NOMO-1 treated with DMSO at 0.1 percent for 48 hours (cell line): ENCODE measurements around the gene GRIK2.
A peak's percentile ranks its signal among the peaks of the same experiment; 100 is the strongest.

Source experiments
- DNase-seq: peaks from one replicate; lab custom pipeline; 2025; ENCODE audit not compliant: unreplicated experiment; lab: John Stamatoyannopoulos, UW

The GRIK2 gene

GRCh38 chr6:101706576-101706975, 313.1 kb downstream of the GRIK2 start:
- no peak for DNase-seq

DNA sequence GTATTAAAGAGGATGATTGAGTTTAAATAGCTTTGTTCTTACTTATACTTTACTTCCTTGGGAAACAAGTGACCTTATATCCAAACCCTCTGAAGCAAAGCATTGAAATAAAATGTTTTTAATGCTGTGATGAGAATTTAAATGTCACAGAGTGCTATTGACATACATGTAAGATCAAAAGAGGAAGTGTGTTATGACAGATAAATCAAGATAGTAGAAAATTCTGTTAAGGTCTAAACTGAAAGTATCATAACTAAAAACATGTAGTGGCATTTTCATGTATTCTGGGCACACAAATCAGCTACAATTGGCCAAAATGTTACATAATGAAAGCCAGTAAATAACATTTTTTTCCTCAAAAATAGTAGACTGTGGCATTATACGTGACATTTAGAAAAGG, 318.0 kb downstream of the GRIK2 start:
- peak; percentile 36 for DNase-seq

- DNase-seq, result no peak
Measured at GRCh38 chr6:101716387-101716786, 322.9 kb downstream of the GRIK2 start.

GRCh38 chr6:101716810-101717209, 323.3 kb downstream of the GRIK2 start:
- DNase-seq, result no peak

DNA sequence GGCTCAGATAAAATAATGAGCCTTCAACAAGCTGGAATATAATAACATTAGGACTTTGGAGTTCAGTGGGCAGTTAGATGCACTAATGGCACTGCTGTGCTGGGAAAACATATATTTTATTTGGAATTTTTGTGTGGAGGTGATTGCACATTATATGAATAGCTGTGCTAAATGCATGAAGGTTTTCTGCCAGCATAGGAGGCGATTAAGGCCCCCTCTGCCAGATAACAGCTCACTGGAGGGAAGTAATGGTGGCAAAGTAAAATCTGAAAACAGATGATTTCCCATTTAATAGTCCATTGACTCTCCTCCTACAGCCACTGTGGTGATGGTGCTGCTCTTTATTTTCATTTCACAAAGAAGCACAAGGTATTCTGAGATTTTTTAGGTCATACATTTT, 326.0 kb downstream of the GRIK2 start:
- no peak for DNase-seq

DNA sequence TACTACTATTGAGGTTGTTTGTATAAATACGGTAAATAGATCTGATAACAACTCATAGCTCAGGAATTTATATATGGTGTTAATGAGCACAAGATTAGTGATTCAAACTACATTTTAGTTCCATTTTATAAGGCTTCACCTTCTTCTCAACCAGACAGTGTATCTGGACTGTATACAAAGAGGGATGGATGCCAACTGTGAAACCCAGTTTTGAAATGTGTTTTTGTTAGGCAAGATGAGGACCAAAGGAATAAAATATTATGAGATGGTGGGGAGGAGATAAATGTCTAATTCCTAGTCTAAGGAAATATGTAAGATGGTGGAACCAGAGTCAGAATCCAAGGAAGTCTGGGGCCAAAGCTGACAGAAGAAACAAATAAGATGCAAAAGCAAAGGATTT, 329.0 kb downstream of the GRIK2 start:
- DNase-seq, result no peak

DNA sequence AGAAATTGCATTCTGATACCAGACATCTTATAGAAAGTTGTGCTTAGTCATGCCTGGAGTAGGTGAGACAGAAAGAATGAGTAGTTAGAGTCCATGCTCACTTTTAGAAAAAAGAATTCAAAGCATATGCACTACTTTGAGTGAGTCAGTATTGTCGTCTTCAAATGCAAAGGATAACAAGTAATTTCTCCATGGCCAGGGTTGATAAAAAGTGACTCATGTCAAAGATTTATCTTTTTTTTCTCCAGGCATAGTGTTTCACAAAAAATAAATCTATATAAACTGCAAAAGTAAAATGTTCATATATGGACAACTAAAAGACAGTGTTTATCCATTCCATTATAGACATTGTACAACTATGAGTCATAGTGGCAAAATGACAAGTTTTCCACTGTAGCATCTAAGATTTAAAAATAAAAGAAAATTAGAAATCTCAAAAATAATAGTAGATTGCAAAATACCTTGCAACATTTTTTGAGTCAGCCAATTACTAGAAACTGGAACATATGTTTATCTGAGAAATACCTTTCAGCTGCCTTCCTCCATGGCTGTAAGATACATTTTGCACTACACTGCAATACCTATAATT, 329.6 kb downstream of the GRIK2 start:
- no peak for DNase-seq

DNA sequence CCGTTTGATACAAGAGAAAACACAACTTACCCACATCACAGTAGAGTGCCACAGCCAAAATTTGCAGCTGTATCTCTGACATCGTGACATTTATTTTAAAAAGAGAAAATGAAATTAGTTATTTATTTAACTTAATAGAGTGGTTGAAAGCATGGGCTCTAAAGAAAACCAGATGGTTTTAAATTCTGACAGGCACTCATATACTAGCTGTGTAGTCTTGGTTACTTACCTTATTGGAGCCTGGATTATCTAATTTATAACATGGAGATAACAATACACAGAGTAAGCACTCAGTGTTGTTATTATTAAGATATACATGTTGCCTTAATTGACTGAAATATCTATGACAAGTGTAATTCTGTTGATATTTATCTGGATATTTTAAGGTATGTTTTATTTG, 334.9 kb downstream of the GRIK2 start:
- no peak for DNase-seq

GRCh38 chr6:101728956-101729355, 335.4 kb downstream of the GRIK2 start:
- DNase-seq, result no peak

GRCh38 chr6:101730954-101731353, 337.4 kb downstream of the GRIK2 start:
- DNase-seq, result peak; percentile 11

DNA sequence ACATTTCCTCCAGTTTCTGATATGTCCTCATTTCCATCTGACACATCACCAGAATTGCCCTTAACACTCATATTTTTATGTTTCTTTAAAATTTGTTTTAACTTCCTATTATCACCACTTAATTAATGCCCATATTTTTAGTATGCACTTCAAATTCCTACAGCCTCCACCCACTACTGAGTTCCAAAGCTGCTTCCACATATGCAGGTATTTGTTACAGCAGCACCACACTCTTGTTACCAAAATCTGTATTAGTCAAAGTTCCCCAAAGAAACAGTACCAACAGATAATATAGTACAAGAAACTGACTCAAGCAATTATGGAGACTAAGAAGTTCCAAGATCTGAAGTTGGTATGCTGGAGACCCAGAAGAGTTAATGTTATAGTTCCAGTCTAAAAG, 340.4 kb downstream of the GRIK2 start:
- no peak for DNase-seq

- DNase-seq, result no peak
Measured at GRCh38 chr6:101738481-101738880, 345.0 kb downstream of the GRIK2 start.

- DNase-seq, result no peak
Measured at GRCh38 chr6:101740631-101741030, 347.1 kb downstream of the GRIK2 start.

- DNase-seq, result no peak
Measured at GRCh38 chr6:101741474-101742171, 348.1 kb downstream of the GRIK2 start.

- DNase-seq, result no peak
Measured at GRCh38 chr6:101747160-101747559, 353.7 kb downstream of the GRIK2 start.

- DNase-seq, result peak; percentile 20
Measured at GRCh38 chr6:101747716-101748115, 354.2 kb downstream of the GRIK2 start.

DNA sequence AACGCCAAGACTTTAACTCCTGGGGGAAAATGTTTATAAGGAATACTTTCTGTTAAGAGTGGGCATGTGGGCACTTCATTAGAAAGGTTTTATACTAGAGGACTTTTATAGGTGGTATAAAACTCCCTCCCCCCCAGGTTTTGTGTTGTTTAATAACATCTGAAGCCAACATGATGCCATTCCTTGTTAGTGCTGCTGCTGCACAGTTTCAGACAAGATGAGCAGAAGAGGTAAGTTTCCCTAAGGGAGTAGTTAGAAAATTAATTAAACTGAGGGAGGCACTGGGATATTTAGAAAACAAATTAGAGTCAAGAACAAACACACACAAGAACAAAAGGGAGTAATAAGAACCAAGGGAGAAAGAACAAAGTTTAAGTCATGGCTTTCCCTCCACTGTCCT, 362.4 kb downstream of the GRIK2 start:
- DNase-seq, result no peak

GRCh38 chr6:101758368-101758767, 364.9 kb downstream of the GRIK2 start:
- no peak for DNase-seq

- peak; percentile 91 for DNase-seq
Measured at GRCh38 chr6:101760843-101761621, 367.5 kb downstream of the GRIK2 start.

DNA sequence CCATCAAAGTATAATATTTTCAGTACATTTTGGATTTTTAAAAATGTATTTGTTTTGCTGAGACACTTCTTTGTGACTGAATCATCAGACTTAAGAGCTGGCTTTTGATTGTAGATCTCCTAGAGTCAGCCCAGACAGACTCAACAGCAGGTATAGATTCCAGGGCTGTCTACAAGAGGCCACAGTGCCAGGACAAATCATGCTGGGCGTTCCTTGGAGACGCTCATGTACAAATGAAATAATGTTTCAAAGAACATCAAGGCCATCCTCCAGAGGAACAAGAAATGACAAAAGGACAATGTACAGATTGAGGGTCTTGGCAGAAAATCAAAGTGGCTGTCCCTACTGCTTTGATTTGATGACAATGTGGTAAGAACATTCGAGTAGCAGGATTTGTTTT, 369.3 kb downstream of the GRIK2 start:
- no peak for DNase-seq

- DNase-seq, result no peak
Measured at GRCh38 chr6:101765281-101765680, 371.8 kb downstream of the GRIK2 start.

- DNase-seq, result no peak
Measured at GRCh38 chr6:101770116-101770515, 376.6 kb downstream of the GRIK2 start.
